H1 (cell line): ENCODE data around the gene GALNT17. TPM values are rescaled to one million over a fixed set of nuclear protein-coding genes. Genes with fewer than 3 reads are reported as not detected.

Experiments used
- CTCF ChIA-PET: fragments of 300-600 bp; sonication (Branson Sonifier 250); formaldehyde crosslinking; loops from one replicate; lab custom pipeline; 2021; ENCODE audit not compliant: partially characterized antibody; lab: Charles Lee
- POLR2A ChIA-PET: fragments of 300-600 bp; sonication (Branson Sonifier 250); formaldehyde crosslinking; loops from one replicate; lab custom pipeline; 2021; ENCODE audit warnings: inconsistent platforms; ENCODE audit not compliant: partially characterized antibody; lab: Charles Lee
- DNase-seq, 2 experiments: peaks; one replicate each; pipeline versions ENCODE4 v3.0.0 to v3.0.0-alpha.2; 2010 to 2022; ENCODE audit warnings: low spot score in 2 of 2, low read depth in 1 of 2, mixed read lengths in 1 of 2
- FAIRE-seq: peaks from 2 replicates; lab custom pipeline; 2011; peaks lifted over from hg19 to GRCh38; lab: Jason Lieb, UNC
- H2AFZ ChIP-seq: 2 replicates; pipeline ENCODE4 v1.8.1; 2012; ENCODE audit warnings: low read length, inconsistent platforms
- H2AK5ac ChIP-seq: 2 replicates; pipeline ENCODE4 v1.6.1; 2013; ENCODE audit warnings: low read depth, low read length
- H2BK120ac ChIP-seq: replicated peaks from 2 replicates; pipeline ENCODE3; 2013; ENCODE audit warnings: low read depth, low read length, inconsistent platforms
- H2BK12ac ChIP-seq: 2 replicates; pipeline ENCODE4 v1.6.1; 2013; ENCODE audit warnings: low read depth, low read length
- H2BK15ac ChIP-seq: 2 replicates; pipeline ENCODE4 v1.6.1; 2013; ENCODE audit warnings: low read length
- H2BK20ac ChIP-seq: 2 replicates; pipeline ENCODE4 v1.6.1; 2013; ENCODE audit warnings: low read length
- H2BK5ac ChIP-seq: 2 replicates; pipeline ENCODE4 v1.6.1; 2013; ENCODE audit warnings: low read depth, low read length
- H3K14ac ChIP-seq: 2 replicates; pipeline ENCODE4 v1.6.1; 2013; ENCODE audit warnings: inconsistent platforms; ENCODE audit not compliant: insufficient read length
- H3K18ac ChIP-seq: 2 replicates; pipeline ENCODE4 v1.6.1; 2013; ENCODE audit warnings: low read length; ENCODE audit errors: extremely low read depth
- H3K23ac ChIP-seq: 2 replicates; pipeline ENCODE4 v1.6.1; 2013; ENCODE audit warnings: inconsistent platforms; ENCODE audit not compliant: insufficient read length
- H3K23me2 ChIP-seq: 2 replicates; pipeline ENCODE4 v1.6.1; 2013; ENCODE audit warnings: low read depth, low read length
- H3K27ac ChIP-seq: 2 replicates; pipeline ENCODE4 v1.6.1; 2011; ENCODE audit warnings: low read depth, low read length, inconsistent platforms
- H3K27me3 ChIP-seq, 4 experiments: replicated peaks in 1 of 4; 1 replicate in 1 of 4; 2 replicates in 3 of 4; pipeline versions ENCODE4 v1.6.1 to v1.8.1; 2011 to 2013; ENCODE audit warnings: low read length in 3 of 4, mild to moderate bottlenecking in 3 of 4, inconsistent platforms in 2 of 4, mixed read lengths in 2 of 4, moderate library complexity in 1 of 4; ENCODE audit not compliant: control insufficient read depth in 3 of 4, insufficient read depth in 3 of 4; ENCODE audit errors: extremely low read depth in 1 of 4
- H3K36me3 ChIP-seq, 4 experiments: 2 replicates each; pipeline versions ENCODE4 v1.6.1 to v1.8.1; 2011 to 2013; ENCODE audit warnings: mild to moderate bottlenecking in 4 of 4, low read length in 3 of 4, moderate library complexity in 2 of 4, control low read depth in 1 of 4, inconsistent platforms in 1 of 4; ENCODE audit not compliant: insufficient read depth in 4 of 4, control insufficient read depth in 2 of 4
- H3K4ac ChIP-seq: replicated peaks from 2 replicates; pipeline ENCODE3; 2013; ENCODE audit warnings: low read length, low read depth, mixed read lengths, inconsistent platforms; ENCODE audit not compliant: insufficient read length
- H3K4me1 ChIP-seq, 4 experiments: replicated peaks in 1 of 4; 1 replicate in 1 of 4; 2 replicates in 3 of 4; pipeline versions ENCODE4 v1.6.1 to v1.8.1; 2011 to 2013; ENCODE audit warnings: low read length in 3 of 4, inconsistent platforms in 2 of 4, mixed read lengths in 1 of 4; ENCODE audit not compliant: insufficient read depth in 4 of 4, control insufficient read depth in 3 of 4
- H3K4me2 ChIP-seq, 2 experiments: 2 replicates each; pipeline versions ENCODE4 v1.6.1 to v1.8.1; 2011 to 2013; ENCODE audit warnings: low read depth in 2 of 2, low read length in 2 of 2, control low read depth in 1 of 2, inconsistent platforms in 1 of 2, mild to moderate bottlenecking in 1 of 2; ENCODE audit not compliant: insufficient read depth in 1 of 2
- H3K4me3 ChIP-seq, 4 experiments: fragments of 200-600, 300-600 bp in 1 of 4; sonication (generic), shearing (Covaris generic), sonication (Bioruptor Twin) in 1 of 4; 2 replicates each; pipeline versions ENCODE4 v1.5.1 to v1.8.1; 2011 to 2016; ENCODE audit warnings: low read length in 4 of 4, low read depth in 3 of 4, control low read depth in 2 of 4, inconsistent platforms in 2 of 4, mild to moderate bottlenecking in 2 of 4, mixed read lengths in 1 of 4, moderate library complexity in 1 of 4; ENCODE audit not compliant: insufficient read depth in 2 of 4; ENCODE audit errors: extremely low read depth in 1 of 4
- H3K56ac ChIP-seq: replicated peaks from 2 replicates; pipeline ENCODE3; 2013; ENCODE audit warnings: low read depth, mild to moderate bottlenecking, mixed read lengths, low read length, inconsistent platforms; ENCODE audit not compliant: insufficient read length
- H3K79me1 ChIP-seq: 2 replicates; pipeline ENCODE4 v1.6.1; 2013; ENCODE audit warnings: low read depth, low read length, control low read depth
- H3K79me2 ChIP-seq, 2 experiments: 2 replicates each; pipeline versions ENCODE4 v1.6.1 to v1.8.1; 2012 to 2013; ENCODE audit warnings: low read length in 2 of 2, mild to moderate bottlenecking in 2 of 2, inconsistent platforms in 1 of 2; ENCODE audit not compliant: insufficient read depth in 2 of 2, control insufficient read depth in 1 of 2
- H3K9ac ChIP-seq, 4 experiments: replicated peaks in 1 of 4; 1 replicate in 1 of 4; 2 replicates in 3 of 4; pipeline versions ENCODE4 v1.6.1 to v1.8.1; 2011 to 2013; ENCODE audit warnings: low read depth in 3 of 4, low read length in 3 of 4, control low read depth in 2 of 4, mild to moderate bottlenecking in 2 of 4, moderate library complexity in 2 of 4, inconsistent platforms in 1 of 4; ENCODE audit errors: extremely low read depth in 1 of 4
- H3K9me3 ChIP-seq, 2 experiments: 2 replicates each; pipeline versions ENCODE4 v1.6.1 to v1.8.1; 2012 to 2013; ENCODE audit warnings: mild to moderate bottlenecking in 2 of 2, moderate library complexity in 2 of 2, control low read depth in 1 of 2, inconsistent platforms in 1 of 2, low read depth in 1 of 2, low read length in 1 of 2, mixed read lengths in 1 of 2; ENCODE audit not compliant: insufficient read depth in 2 of 2
- H4K20me1 ChIP-seq, 2 experiments: replicated peaks in 1 of 2; 2 replicates each; pipeline versions ENCODE3 to v1.8.1; 2011 to 2013; ENCODE audit warnings: inconsistent platforms in 2 of 2, low read length in 2 of 2, mild to moderate bottlenecking in 1 of 2; ENCODE audit not compliant: insufficient read depth in 2 of 2, control insufficient read depth in 1 of 2
- H4K5ac ChIP-seq: 2 replicates; pipeline ENCODE4 v1.6.1; 2013; ENCODE audit warnings: low read length, low read depth, mixed read lengths, inconsistent platforms; ENCODE audit not compliant: insufficient read length
- H4K8ac ChIP-seq: 2 replicates; pipeline ENCODE4 v1.8.0; 2013; ENCODE audit warnings: mild to moderate bottlenecking, moderate library complexity, low read length, inconsistent platforms; ENCODE audit not compliant: insufficient read depth; ENCODE audit errors: extremely low read depth
- H4K91ac ChIP-seq: replicated peaks from 2 replicates; pipeline ENCODE3; 2013; ENCODE audit warnings: low read length, mixed read lengths, inconsistent platforms; ENCODE audit not compliant: insufficient read length
- HDAC2 ChIP-seq, 2 experiments: fragments of 300-600 bp in 1 of 2; sonication (generic) in 1 of 2; IDR thresholded peaks; 2 replicates each; pipeline ENCODE4 v1.6.1; 2011 to 2012; ENCODE audit warnings: low read depth in 2 of 2, low read length in 2 of 2, mild to moderate bottlenecking in 2 of 2, moderate library complexity in 2 of 2, borderline replicate concordance in 1 of 2, inconsistent platforms in 1 of 2
- KDM4A ChIP-seq: IDR thresholded peaks from one replicate; pipeline ENCODE4 v1.7.1; 2012; ENCODE audit warnings: low read depth, mild to moderate bottlenecking, moderate library complexity, low read length, inconsistent platforms; ENCODE audit not compliant: severe bottlenecking
- MAFK ChIP-seq: IDR thresholded peaks from 2 replicates; pipeline ENCODE4 v1.6.1; 2012; ENCODE audit warnings: low read depth, mild to moderate bottlenecking, improper control_type of control experiment, low read length
- SRF ChIP-seq: IDR thresholded peaks from 2 replicates; pipeline ENCODE4 v1.6.1; 2011; ENCODE audit warnings: mild to moderate bottlenecking, low read depth, low read length, moderate library complexity
- WGBS, 2 experiments: shearing (Covaris generic) in 1 of 2; methylation state at CpG; one replicate each; pipeline versions ENCODE4 v1.1.6 to v1.1.7; 2013 to 2015; ENCODE audit warnings: low lambda C conversion rate in 2 of 2, mixed read lengths in 2 of 2, inconsistent platforms in 1 of 2, low coverage in 1 of 2, missing lambda C conversion rate in 1 of 2; ENCODE audit not compliant: insufficient replicate concordance in 2 of 2, insufficient coverage in 1 of 2, insufficient read length in 1 of 2; ENCODE audit errors: extremely low coverage in 1 of 2, missing lambda C conversion rate in 1 of 2; 5-methylcytosine and 5-hydroxymethylcytosine counted together
- polyA plus RNA-seq, 7 experiments: library from polyadenylated mRNA; depleted of rRNA in 3 of 7; stranded (reverse) in 5 of 7; unstranded in 2 of 7; fragments of >200 nt in 5 of 7; fragments of 200-250 nt in 2 of 7; gene quantifications; 1 replicate in 5 of 7; 2 replicates in 1 of 7; 4 replicates in 1 of 7; pipeline versions ENCODE4 v1.2.1 to v1.2.3, GENCODE V29; 2011 to 2013; ENCODE audit warnings: missing spikeins in 2 of 7, mixed read lengths in 2 of 7
- total RNA-seq: library from RNA; stranded (reverse); fragmentation: NEBNext Ultra II Directional; extraction: Animal tissue kit (Norgen Biotek cat#: 25700); gene quantifications from 2 replicates; pipeline ENCODE4 v1.2.1, GENCODE V29; 2021

Gene GALNT17
- total and polyA plus RNA-seq, 2 of the 8 experiments (the other 6 are each of a cell fraction or from before 2014, with no cell fraction given) = 37.7 to 47.0 TPM

GRCh38 chr7:71727347-71727746 lies 595.4 kb downstream of the GALNT17 start:
- H2AK5ac ChIP-seq = no peak overlapping the region
- no peak overlapping the region for H4K8ac ChIP-seq
- H3K56ac ChIP-seq = no peak overlapping the region
- no peaks in the 10 kb centered on the region for H3K9me3 ChIP-seq
- no peak overlapping the region for H3K9ac ChIP-seq
- no peak overlapping the region for H2BK120ac ChIP-seq
- H2AFZ ChIP-seq = no peak overlapping the region
- H3K14ac ChIP-seq = no peak overlapping the region
- H3K4me3 ChIP-seq = no peak overlapping the region
- no peaks in the 10 kb centered on the region for H3K79me2 ChIP-seq
- H2BK20ac ChIP-seq = no peak overlapping the region
- no peak overlapping the region for H4K5ac ChIP-seq
- H3K4me1 ChIP-seq = peaks cover 0 to 3% (median under 1%) of the 10 kb centered on the region in 4 experiments; a peak in 3 of 7 replicates
- no peak overlapping the region for H2BK15ac ChIP-seq
- no peaks in the 10 kb centered on the region for H4K20me1 ChIP-seq
- no peak overlapping the region for H3K4me2 ChIP-seq
- no peak overlapping the region for H2BK12ac ChIP-seq
- H3K23me2 ChIP-seq = peaks cover 1% of the 10 kb centered on the region; the same call in 1 of the 2 replicates
- H3K36me3 ChIP-seq = no peaks in the 10 kb centered on the region
- WGBS, 2 experiments = 92% methylated on average over 1 of the region's 1 CpG; no CpG with 5 or more reads in 1 of the 2 experiments
- DNase-seq = no peak
- H3K23ac ChIP-seq = no peak overlapping the region
- H2BK5ac ChIP-seq = no peak overlapping the region
- H4K91ac ChIP-seq = peak overlapping the region; percentile 61
- ChIA-PET POLR2A (interaction anchor here (0.7 kb wide), 1 partner anchor 879 kb away, joined by 3 read pairs; no protein-coding TSS in a partner anchor), CTCF (interaction anchor here (2.2 kb wide), 1 partner anchor 9 kb away, joined by 10 read pairs; no protein-coding TSS in a partner anchor)
- H3K27me3 ChIP-seq = no peaks in the 10 kb centered on the region
- H3K79me1 ChIP-seq = no peaks in the 10 kb centered on the region
- no peak overlapping the region for H3K27ac ChIP-seq
- no peak for TF ChIP-seq HDAC2 (IDR thresholded peaks at IDR 0.05; ENCODE audit: borderline replicate concordance in 1 of 2, low read depth in 2 of 2, low read length in 2 of 2)
- no peak for TF ChIP-seq KDM4A
- TF ChIP-seq SRF = no peak
- TF ChIP-seq MAFK = no peak
- H3K4ac ChIP-seq = no peak overlapping the region
- H3K18ac ChIP-seq = no peak overlapping the region
- FAIRE-seq = no peak
